ENCODE results near the gene ATM.
A peak's percentile ranks its signal among the peaks of the same experiment; 100 is the strongest.

Gene ATM

GRCh38 chr11:108324587-108324986, 101.7 kb downstream of the ATM start:
- no peak overlapping the region for H3K4me3 ChIP-seq (ENCODE audit: insufficient read depth in 1 of 2, low read depth in 1 of 2, low read length in 2 of 2)

DNA sequence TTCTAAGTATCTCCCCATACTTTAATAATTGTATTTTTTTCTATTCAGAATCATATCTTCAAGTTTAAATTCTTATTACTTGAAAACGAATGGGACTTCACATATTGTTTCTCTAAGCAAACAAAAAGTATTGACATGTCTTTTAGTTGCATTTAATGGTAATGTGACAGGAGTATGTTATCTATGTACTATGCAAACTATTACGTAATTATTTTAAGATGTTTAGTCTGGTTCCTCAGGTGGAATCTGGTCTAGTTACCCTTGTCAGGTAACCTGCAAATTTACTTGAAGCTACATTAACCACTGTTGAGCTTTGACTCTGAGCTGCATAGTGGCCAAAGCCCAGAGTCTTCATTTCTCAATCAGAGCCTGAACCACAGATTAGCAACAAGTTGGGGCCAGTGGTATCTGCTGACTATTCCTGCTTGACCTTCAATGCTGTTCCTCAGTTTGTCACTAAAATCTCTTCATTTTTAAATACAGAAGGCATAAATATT, 110.6 kb downstream of the ATM start:
- H3K79me1 ChIP-seq (replicated peaks; ENCODE audit: low read length, poor library complexity, severe bottlenecking): no peaks in the 10 kb centered on the region
- H3K4me2 ChIP-seq (ENCODE audit: low read length, poor library complexity, severe bottlenecking): no peak overlapping the region
- no peaks in the 10 kb centered on the region for H3K4me1 ChIP-seq (ENCODE audit: control insufficient read depth, insufficient read depth, low read depth, low read length)
- no peak overlapping the region for H3K23ac ChIP-seq (ENCODE audit: low read length in 2 of 2)
- no peak overlapping the region for H3K27ac ChIP-seq (ENCODE audit: low read length, poor library complexity, severe bottlenecking)
- no peak overlapping the region for H2BK15ac ChIP-seq (ENCODE audit: low read depth, poor library complexity, severe bottlenecking)
- DNase-seq: no peak
- peaks cover 17 to 93% of the 10 kb centered on the region in 2 experiments for H3K36me3 ChIP-seq (ENCODE audit: control insufficient read depth in 1 of 2, insufficient read depth in 2 of 2, low read depth in 1 of 2, low read length in 2 of 2)
- H2AK5ac ChIP-seq (ENCODE audit: low read length, severe bottlenecking): no peak overlapping the region
- H2BK12ac ChIP-seq (ENCODE audit: low read length in 2 of 2): no peak overlapping the region
- no peaks in the 10 kb centered on the region for H3K27me3 ChIP-seq (ENCODE audit: control insufficient read depth in 1 of 2, insufficient read depth in 1 of 2, low read length in 2 of 2)
- H2AFZ ChIP-seq (ENCODE audit: low read depth, low read length): no peak overlapping the region
- H3K9me3 ChIP-seq (ENCODE audit: control insufficient read depth, low read length): no peaks in the 10 kb centered on the region
- H3K14ac ChIP-seq (ENCODE audit: low read length in 2 of 2): no peak overlapping the region
- no peak overlapping the region for H3K4me3 ChIP-seq (ENCODE audit: insufficient read depth in 1 of 2, low read depth in 1 of 2, low read length in 2 of 2)
- 100% methylated on average over 1 of the region's 2 CpGs for WGBS
- no peak overlapping the region for H2BK120ac ChIP-seq (ENCODE audit: low read depth, low read length)
- H3K18ac ChIP-seq (ENCODE audit: low read depth in 1 of 2, low read length in 2 of 2): no peak overlapping the region
- H3K4ac ChIP-seq (ENCODE audit: low read depth in 1 of 2, low read length in 2 of 2): no peak overlapping the region
- no peak overlapping the region for H2BK5ac ChIP-seq (ENCODE audit: low read depth, low read length, poor library complexity, severe bottlenecking)
- no peak overlapping the region for H4K8ac ChIP-seq (ENCODE audit: low read length)
- no peak overlapping the region for H3K9ac ChIP-seq (ENCODE audit: low read length)
- no peak overlapping the region for H4K91ac ChIP-seq (ENCODE audit: low read length)

More at GRCh38 chr11:108324587-108324986, 101.7 kb downstream of the ATM start:
- Histone ChIP-seq H3K27ac (ENCODE audit: low read length, poor library complexity, severe bottlenecking) (no peak overlapping the region), H3K27me3 (ENCODE audit: control insufficient read depth in 1 of 2, insufficient read depth in 1 of 2, low read length in 2 of 2) (no peaks in the 10 kb centered on the region), H3K23ac (ENCODE audit: low read length in 2 of 2) (no peak overlapping the region), H3K9me3 (ENCODE audit: control insufficient read depth, low read length) (no peaks in the 10 kb centered on the region), H2BK12ac (ENCODE audit: low read length in 2 of 2) (no peak overlapping the region), H3K9ac (ENCODE audit: low read length) (no peak overlapping the region), H2AK5ac (ENCODE audit: low read length, severe bottlenecking) (no peak overlapping the region), H3K14ac (ENCODE audit: low read length in 2 of 2) (no peak overlapping the region), H4K8ac (ENCODE audit: low read length) (no peak overlapping the region), H3K4me1 (ENCODE audit: control insufficient read depth, insufficient read depth, low read depth, low read length) (no peaks in the 10 kb centered on the region), H2BK120ac (ENCODE audit: low read depth, low read length) (no peak overlapping the region), H3K4ac (ENCODE audit: low read depth in 1 of 2, low read length in 2 of 2) (no peak overlapping the region), H2BK5ac (ENCODE audit: low read depth, low read length, poor library complexity, severe bottlenecking) (no peak overlapping the region), H3K79me1 (replicated peaks; ENCODE audit: low read length, poor library complexity, severe bottlenecking) (peaks cover 4% of the 10 kb centered on the region), H3K36me3 (ENCODE audit: control insufficient read depth in 1 of 2, insufficient read depth in 2 of 2, low read depth in 1 of 2, low read length in 2 of 2) (peaks cover 16 to 82% of the 10 kb centered on the region in 2 experiments), H3K18ac (ENCODE audit: low read depth in 1 of 2, low read length in 2 of 2) (no peak overlapping the region), H2AFZ (ENCODE audit: low read depth, low read length) (no peak overlapping the region), H2BK15ac (ENCODE audit: low read depth, poor library complexity, severe bottlenecking) (no peak overlapping the region), H4K91ac (ENCODE audit: low read length) (no peak overlapping the region), H3K4me2 (ENCODE audit: low read length, poor library complexity, severe bottlenecking) (no peak overlapping the region)
- DNase-seq: no peak

DNA sequence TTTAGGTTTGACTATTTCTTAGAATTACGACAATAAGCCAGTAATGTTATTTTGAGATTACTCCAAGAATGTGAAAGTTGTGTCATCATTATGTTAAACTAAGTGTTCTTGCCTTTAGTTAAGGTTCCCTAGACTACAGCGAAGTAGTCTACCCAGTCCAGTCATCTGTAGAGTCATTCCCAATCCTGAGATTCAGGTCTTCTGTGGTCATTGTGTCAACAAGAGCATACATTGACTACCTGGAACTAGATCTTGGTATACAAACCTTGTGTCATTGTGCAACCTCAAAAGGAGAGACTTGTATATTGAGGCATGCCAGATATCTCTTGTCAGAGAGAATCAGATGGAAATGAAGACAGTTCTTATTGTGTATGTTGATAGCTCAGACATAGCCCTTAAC, 115.9 kb downstream of the ATM start:
- H4K8ac ChIP-seq (ENCODE audit: low read length): no peak overlapping the region

GRCh38 chr11:108340973-108341372, 118.1 kb downstream of the ATM start:
- Histone ChIP-seq H3K79me1 (replicated peaks; ENCODE audit: low read length, poor library complexity, severe bottlenecking) (no peaks in the 10 kb centered on the region), H2BK120ac (ENCODE audit: low read depth, low read length) (no peak overlapping the region), H3K23ac (ENCODE audit: low read length in 2 of 2) (no peak overlapping the region), H3K27me3 (ENCODE audit: control insufficient read depth in 1 of 2, insufficient read depth in 1 of 2, low read length in 2 of 2) (no peaks in the 10 kb centered on the region), H3K9ac (ENCODE audit: low read length) (no peak overlapping the region), H3K4me3 (ENCODE audit: insufficient read depth in 1 of 2, low read depth in 1 of 2, low read length in 2 of 2) (no peak overlapping the region), H3K18ac (ENCODE audit: low read depth in 1 of 2, low read length in 2 of 2) (no peak overlapping the region), H3K4me2 (ENCODE audit: low read length, poor library complexity, severe bottlenecking) (no peak overlapping the region), H3K36me3 (ENCODE audit: control insufficient read depth in 1 of 2, insufficient read depth in 2 of 2, low read depth in 1 of 2, low read length in 2 of 2) (peaks cover 8 to 59% of the 10 kb centered on the region in 2 experiments), H2AFZ (ENCODE audit: low read depth, low read length) (no peak overlapping the region), H3K4me1 (ENCODE audit: control insufficient read depth, insufficient read depth, low read depth, low read length) (no peaks in the 10 kb centered on the region), H2BK12ac (ENCODE audit: low read length in 2 of 2) (no peak overlapping the region), H2BK15ac (ENCODE audit: low read depth, poor library complexity, severe bottlenecking) (no peak overlapping the region), H4K8ac (ENCODE audit: low read length) (no peak overlapping the region), H3K4ac (ENCODE audit: low read depth in 1 of 2, low read length in 2 of 2) (no peak overlapping the region), H3K9me3 (ENCODE audit: control insufficient read depth, low read length) (no peaks in the 10 kb centered on the region), H2AK5ac (ENCODE audit: low read length, severe bottlenecking) (no peak overlapping the region), H4K91ac (ENCODE audit: low read length) (no peak overlapping the region), H2BK5ac (ENCODE audit: low read depth, low read length, poor library complexity, severe bottlenecking) (no peak overlapping the region), H3K27ac (ENCODE audit: low read length, poor library complexity, severe bottlenecking) (no peak overlapping the region), H3K14ac (ENCODE audit: low read length in 2 of 2) (no peak overlapping the region)
- WGBS: no CpG with 5 or more reads among the region's 1 CpG
- DNase-seq: peak; percentile 15

More for the DNA sequence above, 115.9 kb downstream of the ATM start:
- no peaks in the 10 kb centered on the region for H3K79me1 ChIP-seq (replicated peaks; ENCODE audit: low read length, poor library complexity, severe bottlenecking)
- 100% methylated on average over 2 of the region's 2 CpGs for WGBS
- no peak overlapping the region for H2BK12ac ChIP-seq (ENCODE audit: low read length in 2 of 2)
- H3K27ac ChIP-seq (ENCODE audit: low read length, poor library complexity, severe bottlenecking): no peak overlapping the region
- no peaks in the 10 kb centered on the region for H3K27me3 ChIP-seq (ENCODE audit: control insufficient read depth in 1 of 2, insufficient read depth in 1 of 2, low read length in 2 of 2)
- H3K36me3 ChIP-seq (ENCODE audit: control insufficient read depth in 1 of 2, insufficient read depth in 2 of 2, low read depth in 1 of 2, low read length in 2 of 2): peaks cover 10 to 68% of the 10 kb centered on the region in 2 experiments
- no peak overlapping the region for H3K4me2 ChIP-seq (ENCODE audit: low read length, poor library complexity, severe bottlenecking)
- H3K4me1 ChIP-seq (ENCODE audit: control insufficient read depth, insufficient read depth, low read depth, low read length): no peaks in the 10 kb centered on the region
- H2BK5ac ChIP-seq (ENCODE audit: low read depth, low read length, poor library complexity, severe bottlenecking): no peak overlapping the region
- no peak for DNase-seq
- no peaks in the 10 kb centered on the region for H3K9me3 ChIP-seq (ENCODE audit: control insufficient read depth, low read length)
- H3K4ac ChIP-seq (ENCODE audit: low read depth in 1 of 2, low read length in 2 of 2): no peak overlapping the region
- no peak overlapping the region for H3K14ac ChIP-seq (ENCODE audit: low read length in 2 of 2)
- H3K23ac ChIP-seq (ENCODE audit: low read length in 2 of 2): no peak overlapping the region
- H3K18ac ChIP-seq (ENCODE audit: low read depth in 1 of 2, low read length in 2 of 2): no peak overlapping the region
- no peak overlapping the region for H3K9ac ChIP-seq (ENCODE audit: low read length)
- H2AK5ac ChIP-seq (ENCODE audit: low read length, severe bottlenecking): no peak overlapping the region
- no peak overlapping the region for H3K4me3 ChIP-seq (ENCODE audit: insufficient read depth in 1 of 2, low read depth in 1 of 2, low read length in 2 of 2)
- H2BK15ac ChIP-seq (ENCODE audit: low read depth, poor library complexity, severe bottlenecking): no peak overlapping the region
- no peak overlapping the region for H4K91ac ChIP-seq (ENCODE audit: low read length)
- H2AFZ ChIP-seq (ENCODE audit: low read depth, low read length): no peak overlapping the region
- H2BK120ac ChIP-seq (ENCODE audit: low read depth, low read length): no peak overlapping the region
